HepG2 (cell line): ENCODE results near the gene VEPH1. TPM values are rescaled to one million over a fixed set of nuclear protein-coding genes. Genes with fewer than 3 reads are reported as not detected.
A peak's percentile ranks its signal among the peaks of the same experiment; 100 is the strongest.

Experiments
- ATAC-seq: fragments of 200-7000 bp; cut with Tn5 transposase; 3 replicates; pipeline ENCODE4 v1.9.1; 2020; ENCODE audit warnings: mild to moderate bottlenecking, moderate library complexity
- BruUV-seq: library from RNA; stranded (reverse); fragments of 400-500 nt; replicated peaks from 2 replicates; lab custom pipeline; 2021; lab: Mats Ljungman, UMichigan
- CTCF ChIA-PET: fragments of 300-600 bp; formaldehyde crosslinking; extraction: SDS; loops from one replicate; lab custom pipeline; 2021; ENCODE audit warnings: low total read pairs, inconsistent platforms, low intra/inter-chr PET ratio; lab: Yijun Ruan, JAX
- POLR2A ChIA-PET: fragments of 350-600 bp; sonication (Branson Sonifier 250); formaldehyde crosslinking; loops from one replicate; lab custom pipeline; 2020; ENCODE audit warnings: antibody characterized with exemption, inconsistent platforms; lab: Yijun Ruan, JAX
- DNase-seq: peaks from one replicate; pipeline ENCODE4 v3.0.0-alpha.2; 2015; ENCODE audit warnings: low spot score
- FAIRE-seq: peaks from 3 replicates; lab custom pipeline; 2011; peaks lifted over from hg19 to GRCh38; lab: Jason Lieb, UNC
- H2AFZ ChIP-seq: one replicate; pipeline ENCODE4 v1.6.1; 2011; ENCODE audit warnings: low read length, inconsistent platforms
- H3K27ac ChIP-seq: fragments of 300-600 bp; 3 replicates; pipeline ENCODE4 v1.8.0; 2011; ENCODE audit warnings: mixed run types, mild to moderate bottlenecking, mixed read lengths, low read length, inconsistent platforms; ENCODE audit not compliant: insufficient read depth; ENCODE audit errors: extremely low read length
- H3K27me3 ChIP-seq, 2 experiments: fragments of 200-600 bp in 1 of 2; 2 replicates in 1 of 2; 3 replicates in 1 of 2; pipeline versions ENCODE4 v1.6.0 to v1.8.0; 2011; ENCODE audit warnings: low read length in 2 of 2, mild to moderate bottlenecking in 2 of 2, moderate library complexity in 2 of 2, inconsistent platforms in 1 of 2; ENCODE audit not compliant: insufficient read depth in 2 of 2, control insufficient read depth in 1 of 2
- H3K36me3 ChIP-seq, 2 experiments: fragments of 200-600 bp in 1 of 2; replicated peaks in 1 of 2; 2 replicates in 1 of 2; 3 replicates in 1 of 2; pipeline versions ENCODE4 v1.5.1 to v1.8.0; 2011; ENCODE audit warnings: low read length in 2 of 2, inconsistent platforms in 1 of 2; ENCODE audit not compliant: insufficient read depth in 2 of 2, control insufficient read depth in 1 of 2
- H3K4me1 ChIP-seq: 2 replicates; pipeline ENCODE4 v1.5.1; 2012; ENCODE audit warnings: low read length, inconsistent platforms; ENCODE audit not compliant: insufficient read depth
- H3K4me2 ChIP-seq: 2 replicates; pipeline ENCODE4 v1.6.0; 2011; ENCODE audit warnings: low read depth, low read length, inconsistent platforms
- H3K4me3 ChIP-seq, 3 experiments: fragments of 200-600 bp in 1 of 3; sonication (generic), shearing (Covaris generic) in 1 of 3; replicated peaks in 1 of 3; 2 replicates each; pipeline ENCODE4 v1.5.1; 2011 to 2016; ENCODE audit warnings: low read length in 3 of 3, inconsistent platforms in 2 of 3, low read depth in 2 of 3, mild to moderate bottlenecking in 2 of 3, control low read depth in 1 of 3, mixed read lengths in 1 of 3; ENCODE audit not compliant: insufficient read depth in 1 of 3
- H3K79me2 ChIP-seq: one replicate; pipeline ENCODE4 v1.6.1; 2011; ENCODE audit warnings: low read length, inconsistent platforms; ENCODE audit not compliant: insufficient read depth
- H3K9ac ChIP-seq: 2 replicates; pipeline ENCODE4 v1.6.0; 2011; ENCODE audit warnings: mild to moderate bottlenecking, low read depth, low read length, inconsistent platforms; ENCODE audit not compliant: insufficient read depth
- H3K9me3 ChIP-seq: 2 replicates; pipeline ENCODE4 v1.5.1; 2012; ENCODE audit warnings: mild to moderate bottlenecking, low read length
- H4K20me1 ChIP-seq: 2 replicates; pipeline ENCODE4 v1.6.0; 2011; ENCODE audit warnings: inconsistent platforms, mild to moderate bottlenecking, low read length, moderate library complexity; ENCODE audit not compliant: insufficient read depth
- CEBPB ChIP-seq: IDR thresholded peaks from 2 replicates; pipeline ENCODE4 v1.6.1; 2011; ENCODE audit warnings: low read depth, low read length, improper control_type of control experiment, borderline replicate concordance
- NR1H2 ChIP-seq: sonication (generic); formaldehyde crosslinking; IDR thresholded peaks from 2 replicates; pipeline ENCODE4 v1.8.1; 2022; ENCODE audit warnings: low read depth, missing genetic modification reagents, borderline replicate concordance
- ZNF260 ChIP-seq: sonication (generic); formaldehyde crosslinking; IDR thresholded peaks from 2 replicates; pipeline ENCODE4 v1.4.0; 2020; ENCODE audit warnings: missing genetic modification reagents, low read depth, mild to moderate bottlenecking, borderline replicate concordance
- WGBS: methylation state at CpG from one replicate; pipeline ENCODE4 v1.1.6; 2017; ENCODE audit warnings: low lambda C conversion rate; 5-methylcytosine and 5-hydroxymethylcytosine counted together
- in situ Hi-C: cut with HindIII; loops from 2 replicates; pipeline ENCODE4 v1.10.0; 2017; ENCODE audit warnings: low pct_unique_long_range_greater_than_20kb; ENCODE audit not compliant: extremely low pct_ligation_motif_present
- intact Hi-C: fragments of 100-400 bp; cut with micrococcal nuclease; formaldehyde crosslinking; loops from one replicate; pipeline ENCODE4 v1.10.0; 2022; ENCODE audit not compliant: unreplicated experiment
- polyA plus RNA-seq, 8 experiments: library from polyadenylated mRNA; depleted of rRNA in 3 of 8; stranded (reverse) in 7 of 8; unstranded in 1 of 8; fragments of >200 nt; fragmentation: Illumina TruSeq in 4 of 8; extraction: Trizol in 4 of 8; gene quantifications; 2 replicates each; pipeline versions ENCODE4 v1.2.1 to v1.2.3, GENCODE V29; 2011 to 2016; ENCODE audit warnings: low read depth in 4 of 8, missing spikeins in 1 of 8, mixed read lengths in 1 of 8; ENCODE audit not compliant: insufficient read depth in 1 of 8
- total RNA-seq, 5 experiments: library from RNA; depleted of rRNA; stranded (reverse); fragments of >200 nt; fragmentation: Illumina TruSeq; extraction: Trizol; gene quantifications; 2 replicates each; pipeline ENCODE4 v1.2.3, GENCODE V29; 2016; ENCODE audit warnings: low read depth in 1 of 5

VEPH1 gene
- total and polyA plus RNA-seq, 2 of the 13 experiments (the other 11 are each of a cell fraction or from before 2014, with no cell fraction given), result not detected

GRCh38 chr3:157312376-157312745, 190.9 kb downstream of the VEPH1 start:
- no peaks in the 10 kb centered on the region; a peak in 1 of 5 replicates for H3K27me3 ChIP-seq
- no peak overlapping the region for H3K4me3 ChIP-seq
- in situ Hi-C loops (no loop called here), intact Hi-C loops (no loop called here)
- H3K9me3 ChIP-seq, result no peaks in the 10 kb centered on the region
- no peak overlapping the region for H3K4me2 ChIP-seq
- BruUV-seq, result no TSS peak
- no peaks in the 10 kb centered on the region for H4K20me1 ChIP-seq
- no peaks in the 10 kb centered on the region for H3K79me2 ChIP-seq
- ChIA-PET POLR2A (no interaction called here), CTCF (no interaction called here)
- no peaks in the 10 kb centered on the region for H3K4me1 ChIP-seq
- H3K9ac ChIP-seq, result no peak overlapping the region
- ATAC-seq, result no peak
- no peak overlapping the region for H2AFZ ChIP-seq
- DNase-seq, result no peak
- no peaks in the 10 kb centered on the region for H3K36me3 ChIP-seq
- no peak overlapping the region for H3K27ac ChIP-seq
- no peak for FAIRE-seq
- TF ChIP-seq ZNF260 (CRISPR knock-in tag), result no peak

GRCh38 chr3:157311633-157312375, 191.4 kb downstream of the VEPH1 start:
- DNase-seq, result no peak
- TF ChIP-seq NR1H2 (CRISPR knock-in tag) (no peak), CEBPB (peak; percentile 25; the same call in 1 of the 2 replicates)
- H3K9me3 ChIP-seq, result no peaks in the 10 kb centered on the region
- H2AFZ ChIP-seq, result no peak overlapping the region
- no peak overlapping the region for H3K4me3 ChIP-seq
- 2% methylated on average over 2 of the region's 2 CpGs for WGBS
- H3K79me2 ChIP-seq, result no peaks in the 10 kb centered on the region
- intact Hi-C loops, result no loop called here
- no peaks in the 10 kb centered on the region; a peak in 1 of 5 replicates for H3K27me3 ChIP-seq
- in situ Hi-C loops, result no loop called here
- no TSS peak for BruUV-seq
- FAIRE-seq, result no peak
- no peaks in the 10 kb centered on the region for H3K36me3 ChIP-seq
- H3K9ac ChIP-seq, result no peak overlapping the region
- H4K20me1 ChIP-seq, result no peaks in the 10 kb centered on the region
- ChIA-PET CTCF (no interaction called here), POLR2A (no interaction called here)
- H3K27ac ChIP-seq, result no peak overlapping the region
- H3K4me2 ChIP-seq, result no peak overlapping the region
- ATAC-seq, result no peak
- H3K4me1 ChIP-seq, result no peaks in the 10 kb centered on the region
